Kidney epithelial cell (primary cell): ENCODE measurements around the gene MCRIP2. TPM values are rescaled to one million over a fixed set of nuclear protein-coding genes. Genes with fewer than 3 reads are reported as not detected.
A peak's percentile ranks its signal among the peaks of the same experiment; 100 is the strongest.

Source experiments
- DNase-seq: peaks from one replicate; pipeline ENCODE4 v3.0.0-alpha.2; 2010; ENCODE audit warnings: low read depth
- H3K27me3 ChIP-seq: 2 replicates; pipeline ENCODE4 v1.6.0; 2011; ENCODE audit warnings: low read length; ENCODE audit not compliant: control insufficient read depth, insufficient read depth
- H3K36me3 ChIP-seq: 2 replicates; pipeline ENCODE4 v1.5.1; 2011; ENCODE audit warnings: low read length; ENCODE audit not compliant: control insufficient read depth, insufficient read depth
- H3K4me3 ChIP-seq: 2 replicates; pipeline ENCODE4 v1.5.1; 2011; ENCODE audit warnings: low read depth, mild to moderate bottlenecking, control low read depth, low read length
- CTCF ChIP-seq: IDR thresholded peaks from 2 replicates; pipeline ENCODE4 v1.5.1; 2011; ENCODE audit warnings: mild to moderate bottlenecking, moderate library complexity, low read length, control low read depth, inconsistent platforms; ENCODE audit not compliant: insufficient read depth, poor library complexity, severe bottlenecking
- total RNA-seq: library from RNA; depleted of rRNA; stranded (reverse); fragments of >200 nt; gene quantifications from 2 replicates; pipeline ENCODE4 v1.2.3, GENCODE V29; 2015

The MCRIP2 gene
- total RNA-seq, 1 donor from 2014 or later = 59.8 TPM

GRCh38 chr16:633336-634050 is 8.1 kb upstream of the MCRIP2 start:
- Histone ChIP-seq H3K4me3 (no peak overlapping the region), H3K27me3 (peaks cover 4% of the 10 kb centered on the region), H3K36me3 (no peaks in the 10 kb centered on the region)
- no peak for DNase-seq
- no peak for TF ChIP-seq CTCF

GRCh38 chr16:634051-634670 is 7.5 kb upstream of the MCRIP2 start:
- Histone ChIP-seq H3K27me3 (peaks cover 4% of the 10 kb centered on the region), H3K36me3 (no peaks in the 10 kb centered on the region), H3K4me3 (no peak overlapping the region)
- DNase-seq = no peak
- TF ChIP-seq CTCF = no peak

GRCh38 chr16:634996-635395 is 6.6 kb upstream of the MCRIP2 start:
- H3K36me3 ChIP-seq = no peaks in the 10 kb centered on the region
- no peak overlapping the region for H3K4me3 ChIP-seq
- no peak for TF ChIP-seq CTCF
- no peak for DNase-seq
- peaks cover 4% of the 10 kb centered on the region for H3K27me3 ChIP-seq

GRCh38 chr16:635573-636205 is 5.9 kb upstream of the MCRIP2 start:
- Histone ChIP-seq H3K36me3 (no peaks in the 10 kb centered on the region), H3K4me3 (peak overlapping the region; percentile 86), H3K27me3 (peaks cover 4% of the 10 kb centered on the region)
- no peak for DNase-seq
- no peak for TF ChIP-seq CTCF

- no peaks in the 10 kb centered on the region for H3K36me3 ChIP-seq
- TF ChIP-seq CTCF = no peak
- H3K4me3 ChIP-seq = peak within 1 kb of the TSS; percentile 86
- H3K27me3 ChIP-seq = no peaks in the 10 kb centered on the region
- DNase-seq = peak; percentile 69
These were observed 5.2 kb upstream of the MCRIP2 start, which contains the start of gene METTL26 for GRCh38 chr16:636206-637080. Gene METTL26 (minus strand): TSS chr16:636305. CDS start chr16:636290, 15 bp downstream.
